ENCODE data around the gene BLOC1S3. TPM values are rescaled to one million over a fixed set of nuclear protein-coding genes. Genes with fewer than 3 reads are reported as not detected.

The BLOC1S3 gene
- total and polyA plus RNA-seq, 8 donors, result 2.1 to 12.3 (median 5.3) TPM

DNA sequence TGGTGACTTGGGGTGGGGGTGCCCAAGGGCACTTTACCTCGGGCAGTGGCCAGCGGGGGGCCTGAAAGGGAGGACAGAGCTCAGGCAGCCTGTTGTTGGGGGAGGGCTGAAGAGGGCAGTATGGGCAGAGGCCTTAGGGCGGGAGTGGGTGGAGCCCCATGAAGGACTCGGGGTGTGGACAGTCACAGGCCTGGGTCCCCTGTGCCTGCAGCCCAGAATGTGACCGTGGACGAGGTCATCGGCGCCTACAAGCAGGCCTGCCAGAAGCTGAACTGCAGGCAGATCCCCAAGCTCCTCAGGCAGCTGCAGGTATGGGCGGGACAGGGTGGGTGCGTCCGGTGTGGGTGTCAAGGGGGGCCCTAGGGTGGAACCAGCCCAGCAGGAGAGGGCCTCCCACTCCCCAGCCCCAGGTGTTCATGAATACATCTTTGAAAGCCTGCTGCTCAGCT, 40.3 kb upstream of the BLOC1S3 start:
- no peaks in the 10 kb centered on the region for H3K4me1 ChIP-seq
- peaks cover 0 to 11% (median 0%) of the 10 kb centered on the region in 3 donors for H3K36me3 ChIP-seq
- no peak overlapping the region for H3K27ac ChIP-seq
- ATAC-seq, result no peak
- intact Hi-C loops (cut with DNase I), result no loop called here
- H3K9me3 ChIP-seq, result no peaks in the 10 kb centered on the region
- H3K4me3 ChIP-seq, result no peak overlapping the region
- FAIRE-seq, result no peak
- no peak for DNase-seq
- WGBS, 2 donors, result 88 to 96% methylated on average over 11 of the region's 11 CpGs
- TF ChIP-seq, protein P1, sequence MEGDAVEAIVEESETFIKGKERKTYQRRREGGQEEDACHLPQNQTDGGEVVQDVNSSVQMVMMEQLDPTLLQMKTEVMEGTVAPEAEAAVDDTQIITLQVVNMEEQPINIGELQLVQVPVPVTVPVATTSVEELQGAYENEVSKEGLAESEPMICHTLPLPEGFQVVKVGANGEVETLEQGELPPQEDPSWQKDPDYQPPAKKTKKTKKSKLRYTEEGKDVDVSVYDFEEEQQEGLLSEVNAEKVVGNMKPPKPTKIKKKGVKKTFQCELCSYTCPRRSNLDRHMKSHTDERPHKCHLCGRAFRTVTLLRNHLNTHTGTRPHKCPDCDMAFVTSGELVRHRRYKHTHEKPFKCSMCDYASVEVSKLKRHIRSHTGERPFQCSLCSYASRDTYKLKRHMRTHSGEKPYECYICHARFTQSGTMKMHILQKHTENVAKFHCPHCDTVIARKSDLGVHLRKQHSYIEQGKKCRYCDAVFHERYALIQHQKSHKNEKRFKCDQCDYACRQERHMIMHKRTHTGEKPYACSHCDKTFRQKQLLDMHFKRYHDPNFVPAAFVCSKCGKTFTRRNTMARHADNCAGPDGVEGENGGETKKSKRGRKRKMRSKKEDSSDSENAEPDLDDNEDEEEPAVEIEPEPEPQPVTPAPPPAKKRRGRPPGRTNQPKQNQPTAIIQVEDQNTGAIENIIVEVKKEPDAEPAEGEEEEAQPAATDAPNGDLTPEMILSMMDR (IDR thresholded peaks at IDR 0.05), result no peak
- no peaks in the 10 kb centered on the region for H3K27me3 ChIP-seq

DNA sequence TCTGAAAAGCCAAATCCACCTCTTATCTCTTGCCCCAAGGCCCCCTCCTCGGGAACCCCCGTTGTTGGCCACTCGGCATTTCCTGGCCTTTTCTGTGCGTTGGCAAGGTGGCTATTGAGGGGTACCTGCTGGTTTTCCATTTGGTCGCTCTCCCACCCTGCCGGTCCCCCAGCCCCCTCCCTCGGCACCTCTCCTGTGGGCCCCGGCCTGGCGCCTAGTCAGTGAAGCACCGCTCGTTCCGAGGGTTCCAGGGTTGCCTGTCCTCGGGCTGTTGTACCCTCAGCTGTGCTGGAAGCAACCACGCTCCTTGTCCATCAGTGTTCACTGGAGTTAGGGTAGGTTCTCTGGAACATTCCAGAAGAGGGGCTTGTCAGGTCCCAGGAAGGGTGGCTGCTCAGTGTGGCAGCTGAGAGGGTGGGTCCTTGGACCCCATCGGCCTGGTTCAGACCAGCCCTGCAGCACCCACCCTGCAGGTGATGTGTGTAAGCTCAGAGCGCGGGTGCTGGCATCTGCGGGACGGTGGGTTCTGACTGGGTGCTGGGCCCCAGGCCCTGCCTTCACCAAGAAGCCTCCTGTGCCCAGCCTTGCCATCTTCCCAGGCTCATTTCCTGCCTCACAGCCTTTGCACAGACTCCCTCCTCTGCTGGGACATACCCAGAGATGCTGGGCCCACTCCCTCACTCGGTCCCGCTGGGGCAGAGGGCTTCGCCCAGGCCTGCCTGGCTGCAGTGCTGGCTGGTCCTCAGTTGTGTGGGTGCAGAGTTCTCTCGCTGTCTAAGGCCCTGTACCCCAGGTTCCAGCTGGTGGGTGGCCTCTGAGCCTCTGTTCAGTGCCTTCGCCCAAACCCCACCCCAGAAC, 39.1 kb upstream of the BLOC1S3 start:
- Histone ChIP-seq H3K4me3 (no peak overlapping the region), H3K27ac (no peak overlapping the region), H3K4me1 (no peaks in the 10 kb centered on the region), H3K36me3 (peaks cover 0 to 11% (median 0%) of the 10 kb centered on the region in 3 donors), H3K9me3 (no peaks in the 10 kb centered on the region), H3K27me3 (no peaks in the 10 kb centered on the region)
- TF ChIP-seq, protein P1 (IDR thresholded peaks at IDR 0.05), result no peak
- no peak for FAIRE-seq
- intact Hi-C loops (cut with DNase I), result no loop called here
- WGBS, 2 donors, result 91 to 93% methylated on average over 24 of the region's 24 CpGs
- DNase-seq, result no peak
- no peak for ATAC-seq

DNA sequence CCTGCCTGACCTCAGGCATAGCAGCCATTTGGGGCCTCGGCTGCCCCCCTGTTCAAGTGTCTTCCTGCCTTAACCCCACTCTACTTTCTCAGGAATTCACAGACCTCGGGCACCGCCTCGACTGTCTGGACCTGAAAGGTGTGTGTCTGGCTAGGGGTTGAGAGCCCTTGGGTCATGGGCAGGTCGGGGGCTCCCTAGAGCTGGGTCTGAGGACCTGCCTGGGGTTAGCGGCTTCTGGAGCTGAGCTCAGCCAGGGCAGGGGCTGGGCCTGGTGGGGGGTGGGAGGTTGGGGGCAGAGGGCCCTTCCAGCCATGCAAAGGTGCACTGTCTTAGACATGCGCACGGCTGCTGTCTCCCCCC, 38.5 kb upstream of the BLOC1S3 start:
- Histone ChIP-seq H3K36me3 (peaks cover 0 to 12% (median 0%) of the 10 kb centered on the region in 3 donors), H3K4me3 (no peak overlapping the region), H3K27me3 (no peaks in the 10 kb centered on the region), H3K9me3 (no peaks in the 10 kb centered on the region), H3K4me1 (no peaks in the 10 kb centered on the region), H3K27ac (no peak overlapping the region)
- FAIRE-seq (no peak), ATAC-seq (no peak), DNase-seq (no peak)
- TF ChIP-seq, protein P1 (IDR thresholded peaks at IDR 0.05), result no peak
- 88 to 95% methylated on average over 8 of the region's 8 CpGs for WGBS, 2 donors
- intact Hi-C loops (cut with DNase I), result no loop called here

DNA sequence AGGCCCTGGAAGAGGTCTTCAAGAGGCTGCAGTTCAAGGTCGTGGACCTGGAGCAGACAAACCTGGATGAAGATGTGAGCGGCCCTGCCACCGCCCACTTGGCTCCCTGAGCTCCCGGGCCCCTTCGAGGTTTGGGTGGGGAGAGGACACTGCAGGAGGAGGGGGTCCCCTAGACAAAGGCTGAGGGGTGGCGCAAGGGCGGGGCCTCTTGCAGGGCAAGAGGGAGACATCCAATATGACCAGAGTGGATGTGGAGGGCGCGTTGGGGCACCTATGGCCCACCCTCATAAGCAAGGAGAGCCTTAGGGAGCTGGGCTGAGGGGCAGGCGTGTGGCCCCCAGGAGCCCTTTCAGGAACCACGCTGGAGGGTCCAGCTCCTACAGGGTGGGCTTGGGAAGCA, 38.1 kb upstream of the BLOC1S3 start:
- intact Hi-C loops (cut with DNase I), result no loop called here
- WGBS, 2 donors, result 89 to 90% methylated on average over 11 of the region's 11 CpGs
- TF ChIP-seq, protein P1 (IDR thresholded peaks at IDR 0.05), result no peak
- H3K36me3 ChIP-seq, result peaks cover 0 to 16% (median 0%) of the 10 kb centered on the region in 3 donors
- FAIRE-seq, result no peak
- DNase-seq, result no peak
- no peak for ATAC-seq
- no peaks in the 10 kb centered on the region for H3K9me3 ChIP-seq
- H3K4me3 ChIP-seq, result no peak overlapping the region
- H3K27me3 ChIP-seq, result no peaks in the 10 kb centered on the region
- no peaks in the 10 kb centered on the region for H3K4me1 ChIP-seq
- no peak overlapping the region for H3K27ac ChIP-seq

Measured in pancreas (tissue), 10 donors.